HL-60 (cell line): ENCODE results near the gene FBH1.

ENCODE experiments used
- DNase-seq, 2 experiments: peaks; one replicate each; pipeline ENCODE4 v3.0.0-alpha.2; 2010 to 2020; ENCODE audit warnings: low read depth in 1 of 2, low spot score in 1 of 2
- H3K27ac ChIP-seq: fragments of 250-450 bp; sonication (Bioruptor Pico); replicated peaks from 2 replicates; pipeline ENCODE4 v1.5.1; 2020; ENCODE audit warnings: mild to moderate bottlenecking, moderate library complexity
- H3K27me3 ChIP-seq: fragments of 250-450 bp; sonication (Bioruptor Pico); 2 replicates; pipeline ENCODE4 v1.5.1; 2021; ENCODE audit warnings: mild to moderate bottlenecking, moderate library complexity; ENCODE audit not compliant: insufficient read depth, poor library complexity, severe bottlenecking
- H3K4me3 ChIP-seq: replicated peaks from 2 replicates; pipeline ENCODE4 v1.5.1; 2011; ENCODE audit warnings: mild to moderate bottlenecking, control low read depth, low read length; ENCODE audit not compliant: insufficient read depth
- CTCF ChIP-seq: IDR thresholded peaks from one replicate; pipeline ENCODE4 v1.5.1; 2011; ENCODE audit warnings: low read length, control low read depth, inconsistent platforms; ENCODE audit not compliant: insufficient read depth
- GABPA ChIP-seq: IDR thresholded peaks from 2 replicates; pipeline ENCODE4 v1.6.1; 2012; ENCODE audit warnings: low read depth
- POLR2AphosphoS5 ChIP-seq: IDR thresholded peaks from 2 replicates; pipeline ENCODE4 v1.6.1; 2012; ENCODE audit warnings: low read depth
- REST ChIP-seq: IDR thresholded peaks from 2 replicates; pipeline ENCODE4 v1.6.1; 2012; ENCODE audit warnings: low read depth; ENCODE audit not compliant: insufficient replicate concordance
- SPI1 ChIP-seq: IDR thresholded peaks from 2 replicates; pipeline ENCODE4 v1.6.1; 2012; ENCODE audit warnings: low read depth, mild to moderate bottlenecking, borderline replicate concordance

The FBH1 gene

GRCh38 chr10:5971886-5972285, 81.8 kb downstream of the FBH1 start:
- Histone ChIP-seq H3K4me3 (no peak overlapping the region), H3K27me3 (no peaks in the 10 kb centered on the region), H3K27ac (no peak overlapping the region)
- DNase-seq: no peak
- TF ChIP-seq SPI1: no peak
- TF ChIP-seq POLR2AphosphoS5: no peak
- TF ChIP-seq GABPA: no peak

GRCh38 chr10:5973069-5973468, 83.0 kb downstream of the FBH1 start:
- TF ChIP-seq POLR2AphosphoS5: no peak
- TF ChIP-seq CTCF: no peak
- TF ChIP-seq GABPA: no peak
- no peak for TF ChIP-seq REST
- TF ChIP-seq SPI1: no peak
- H3K27me3 ChIP-seq: no peaks in the 10 kb centered on the region
- H3K27ac ChIP-seq: no peak overlapping the region
- no peak for DNase-seq
- no peak overlapping the region for H3K4me3 ChIP-seq

GRCh38 chr10:5975641-5976473, 85.8 kb downstream of the FBH1 start:
- H3K27me3 ChIP-seq: no peaks in the 10 kb centered on the region
- H3K27ac ChIP-seq: no peak overlapping the region
- H3K4me3 ChIP-seq: no peak overlapping the region
- TF ChIP-seq POLR2AphosphoS5: no peak
- TF ChIP-seq CTCF: no peak
- TF ChIP-seq GABPA: no peak
- TF ChIP-seq REST: no peak
- no peak for TF ChIP-seq SPI1
- no peak for DNase-seq

GRCh38 chr10:5976512-5977470, 86.7 kb downstream of the FBH1 start:
- no peak for DNase-seq
- TF ChIP-seq POLR2AphosphoS5 (no peak), SPI1 (no peak), GABPA (no peak), REST (no peak), CTCF (no peak)
- Histone ChIP-seq H3K4me3 (peak overlapping the region; percentile 56), H3K27ac (no peak overlapping the region), H3K27me3 (no peaks in the 10 kb centered on the region)
